Stimulated activated CD4-positive, alpha-beta T cell treated with anti-CD3 and anti-CD28 coated beads, TNF-alpha, amount 100 ng/mL, for 4 hours (primary cell): ENCODE measurements around the gene INPP5K.
"Not testable (repeated sequence)": the region's sequence is repeated elsewhere in the genome, so short reads cannot be mapped to it uniquely, and the experiment has no call there.

Source experiments
- DNase-seq, 3 experiments: peaks; one replicate each; pipeline ENCODE4 v3.0.0-alpha.2; 2020; ENCODE audit warnings: low read depth in 3 of 3

The INPP5K gene

DNA sequence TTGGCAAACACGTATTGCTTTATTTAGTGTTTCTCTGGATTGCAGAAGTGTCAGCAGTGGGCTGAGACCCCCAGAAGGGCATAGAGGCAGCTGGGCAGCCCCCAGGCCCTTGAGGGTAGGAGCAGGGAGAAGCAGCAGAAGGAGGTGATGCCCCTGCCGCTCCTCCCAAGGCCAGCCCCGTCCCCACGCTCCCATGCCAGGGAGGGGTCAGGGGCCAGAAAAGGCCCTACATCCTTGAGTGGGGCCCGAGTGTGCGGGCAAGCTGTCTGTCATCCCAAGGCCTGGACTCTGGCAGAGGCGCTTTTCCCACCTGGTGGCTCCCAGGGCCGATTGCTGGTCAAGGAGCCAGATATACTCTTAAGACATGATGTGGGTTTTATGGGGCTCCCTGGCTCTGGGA is 52.2 kb downstream of the INPP5K start:
- no peak for DNase-seq

DNA sequence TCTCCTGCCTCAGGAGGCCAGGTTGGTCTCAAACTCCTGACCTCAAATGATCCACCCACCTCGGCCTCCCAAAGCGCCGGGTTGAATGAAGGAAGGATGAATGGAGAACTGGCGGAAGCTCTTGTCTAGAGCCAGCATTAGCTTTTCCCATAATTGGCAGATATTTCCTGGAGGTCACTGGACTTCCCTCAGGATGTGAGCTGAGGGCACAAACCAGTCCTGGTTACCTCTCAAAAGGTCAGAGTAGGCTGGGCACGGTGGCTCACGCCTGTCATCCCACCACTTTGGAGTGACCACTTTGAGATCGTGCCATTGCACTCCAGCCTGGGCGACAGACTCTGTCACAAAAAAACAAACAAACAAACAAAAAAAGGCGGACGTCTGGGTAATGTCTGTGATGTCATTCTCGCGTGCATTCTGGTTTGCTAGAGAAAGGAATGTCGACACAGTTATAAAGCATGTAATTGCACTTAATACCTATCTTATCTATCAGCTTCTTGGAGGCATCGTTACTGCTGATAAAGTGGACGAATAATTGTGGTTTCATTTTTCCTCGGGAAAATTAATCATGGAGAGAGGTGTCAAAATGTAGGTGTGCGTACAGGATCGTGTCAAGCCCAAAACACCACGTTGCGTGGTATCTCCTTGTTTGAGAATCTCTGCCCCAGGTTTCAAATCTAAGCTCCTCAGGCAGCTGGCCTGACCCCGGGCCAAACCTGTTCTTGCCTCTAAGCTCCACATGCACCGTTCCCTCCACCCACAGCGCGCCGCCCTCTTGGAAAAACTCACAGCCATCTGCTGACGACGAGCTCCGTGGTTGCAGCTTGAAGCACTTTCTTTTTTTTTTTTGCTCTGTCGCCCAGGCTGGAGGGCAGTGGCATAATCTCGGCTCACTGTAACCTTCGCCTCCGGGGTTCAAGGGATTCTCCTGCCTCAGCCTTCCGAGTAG is 54.0 kb downstream of the INPP5K start:
- DNase-seq = no peak

DNA sequence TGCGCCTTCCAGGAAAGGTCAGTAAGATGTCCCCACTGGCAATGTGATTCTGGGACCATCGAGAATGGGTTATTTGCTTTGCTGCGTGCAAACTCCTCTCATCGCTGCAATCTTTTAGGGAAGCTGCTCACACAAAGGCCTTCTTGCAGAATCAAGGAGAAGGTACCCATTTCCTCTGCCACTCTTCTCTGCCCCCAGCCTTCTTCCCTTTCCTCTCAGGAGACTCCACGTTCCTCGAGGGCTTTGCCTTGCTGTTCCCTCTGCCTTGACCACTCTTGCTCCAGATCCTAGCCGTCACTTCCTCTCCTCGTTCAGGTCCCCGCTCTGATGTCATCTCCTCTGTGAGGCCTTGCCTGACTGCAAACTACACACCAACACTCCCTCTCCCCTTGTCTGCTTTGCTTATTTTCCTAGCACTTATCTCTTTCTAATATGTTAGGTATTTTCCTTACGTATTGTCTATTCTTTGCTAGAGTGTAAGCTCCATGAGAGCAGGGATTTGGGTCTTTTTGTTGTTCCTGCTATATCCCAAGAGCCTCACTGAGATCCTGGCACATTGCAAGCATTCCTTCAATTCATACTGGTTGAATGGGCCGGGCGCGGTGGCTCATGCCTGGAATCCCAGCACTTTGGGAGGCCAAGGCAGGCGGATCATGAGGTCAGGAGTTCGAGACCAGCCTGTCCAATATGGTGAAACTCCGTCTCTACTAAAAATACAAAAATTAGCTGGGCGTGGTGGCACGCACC is 55.0 kb downstream of the INPP5K start:
- DNase-seq = no peak

DNA sequence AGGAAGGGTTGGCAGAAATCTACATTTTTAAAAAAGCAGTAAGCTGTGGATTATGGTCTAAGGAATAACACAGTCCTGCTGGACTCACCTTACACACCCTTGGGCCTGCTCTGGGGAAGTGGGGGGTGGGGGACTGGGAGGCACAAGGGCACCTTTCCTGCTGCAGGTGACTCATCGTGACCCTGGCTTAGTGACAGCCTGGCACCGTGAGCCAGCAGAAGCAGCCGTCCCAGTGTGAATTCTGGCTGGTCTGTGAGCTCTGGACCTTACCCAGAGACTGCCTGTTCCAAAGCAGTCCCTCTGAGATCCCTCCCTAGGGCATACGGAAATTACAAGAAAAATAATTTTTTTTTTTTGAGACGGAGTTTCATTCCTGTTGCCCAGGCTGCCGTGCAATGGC is 56.2 kb downstream of the INPP5K start:
- DNase-seq = no peak

DNA sequence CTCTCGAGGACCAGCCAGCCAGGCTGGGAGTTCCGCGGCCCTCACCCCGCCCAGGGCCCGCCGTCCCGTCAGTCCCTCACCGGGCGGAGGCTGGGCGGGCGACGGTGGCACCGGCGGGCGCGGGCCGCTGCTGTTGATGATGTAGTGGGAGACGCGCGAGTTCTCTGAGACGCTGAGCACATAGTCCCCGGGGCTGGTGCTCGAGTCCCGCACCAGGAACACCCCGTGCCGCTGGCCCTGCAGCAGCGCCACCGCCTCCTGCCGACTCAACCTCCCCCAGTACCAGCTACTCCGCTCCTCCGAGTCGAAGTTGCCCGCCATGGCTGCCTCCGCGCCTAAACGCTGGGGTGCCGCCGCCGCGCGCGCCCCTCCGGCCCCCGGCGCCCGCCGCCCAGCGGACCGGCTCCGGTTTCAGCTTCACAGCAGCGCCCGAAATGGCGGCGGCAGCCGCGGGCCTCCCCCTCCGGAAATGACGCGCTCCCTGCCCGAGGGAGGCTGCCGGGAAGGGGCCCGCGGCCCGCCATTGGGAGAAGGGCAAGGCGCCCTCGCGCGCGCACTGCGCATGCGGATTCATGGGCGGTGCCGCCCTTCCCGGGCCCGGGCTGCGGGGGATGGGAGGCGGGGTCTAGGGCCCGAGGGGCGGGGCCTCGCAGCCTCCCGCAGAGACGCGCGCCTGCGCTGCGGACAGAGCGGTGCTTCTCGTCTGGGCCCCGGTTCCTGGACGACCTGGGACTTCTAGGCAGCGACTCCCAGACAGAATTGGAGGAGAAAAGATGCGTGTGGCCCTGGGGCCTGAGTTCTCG is 60.4 kb downstream of the INPP5K start, which contains the start of gene CRK:
Gene CRK (minus strand): TSS at position 436 of the 803 bp plus-strand sequence. CDS start 115 bp downstream, at position 321.
- DNase-seq = peak; percentile 97 to 98 (median 97)

DNA sequence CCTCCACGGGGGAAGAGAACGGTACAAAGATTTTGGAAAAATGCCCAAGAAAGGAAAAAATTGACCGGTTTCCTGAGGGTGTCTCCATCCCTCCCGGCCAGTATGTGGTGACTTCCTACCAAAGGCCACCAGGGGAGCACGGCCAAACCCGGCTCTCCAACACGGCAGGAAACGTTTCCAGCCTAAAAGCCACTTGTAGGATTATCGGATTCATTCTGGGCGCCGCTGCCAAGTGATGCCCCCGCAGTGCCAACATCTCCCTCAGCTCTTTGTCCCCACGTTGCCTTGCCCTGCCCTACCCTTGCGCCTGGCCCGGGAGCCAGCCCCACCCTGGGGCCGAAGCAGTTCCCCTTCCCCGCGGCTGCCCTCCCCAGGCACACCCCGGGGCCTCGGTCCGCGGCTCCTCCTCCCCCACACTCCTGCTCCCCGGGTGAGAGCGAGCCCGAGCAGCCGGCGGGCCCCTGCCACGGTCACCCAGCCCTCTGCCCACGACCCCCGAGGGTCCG is 61.1 kb downstream of the INPP5K start:
- DNase-seq = peak in 1 of 3 experiments; percentile 30

DNA sequence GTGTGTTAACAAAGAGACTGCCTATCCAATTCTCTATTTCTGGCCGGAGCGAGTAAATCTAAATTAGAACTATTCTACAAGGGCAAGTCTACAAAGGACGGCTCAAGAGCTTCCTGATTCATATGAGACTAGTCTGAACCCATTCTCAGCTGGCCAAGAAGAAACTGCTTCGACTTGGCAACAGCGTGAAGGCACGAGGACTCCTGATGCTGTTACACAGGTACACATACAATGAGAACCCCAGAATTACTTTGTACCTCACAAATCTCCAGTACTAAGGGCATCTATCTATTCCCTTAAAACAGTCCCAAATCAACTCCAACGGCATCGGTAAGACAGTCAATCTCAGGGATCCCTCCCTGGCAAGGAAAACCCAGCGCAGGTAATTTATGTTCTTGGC is 61.9 kb downstream of the INPP5K start:
- no peak for DNase-seq

DNA sequence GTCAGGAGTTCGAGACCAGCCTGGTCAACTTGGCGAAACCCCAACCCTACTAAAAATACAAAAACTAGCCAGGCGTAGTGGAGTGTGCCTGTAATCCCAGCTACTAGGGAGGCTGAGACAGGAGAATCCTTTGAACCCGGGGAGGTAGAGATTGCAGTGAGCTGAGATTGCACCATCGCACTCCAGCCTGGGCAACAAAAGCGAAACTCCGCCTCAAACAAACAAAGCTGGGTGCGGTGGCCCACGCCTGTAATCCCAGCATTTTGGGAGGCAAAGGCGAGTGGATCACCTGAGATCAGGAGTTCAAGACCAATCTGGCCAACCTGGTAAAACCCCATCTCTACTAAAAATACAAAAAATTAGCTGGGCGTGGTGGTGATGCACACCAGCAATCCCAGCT is 62.7 kb downstream of the INPP5K start:
- DNase-seq = not testable (repeated sequence)

DNA sequence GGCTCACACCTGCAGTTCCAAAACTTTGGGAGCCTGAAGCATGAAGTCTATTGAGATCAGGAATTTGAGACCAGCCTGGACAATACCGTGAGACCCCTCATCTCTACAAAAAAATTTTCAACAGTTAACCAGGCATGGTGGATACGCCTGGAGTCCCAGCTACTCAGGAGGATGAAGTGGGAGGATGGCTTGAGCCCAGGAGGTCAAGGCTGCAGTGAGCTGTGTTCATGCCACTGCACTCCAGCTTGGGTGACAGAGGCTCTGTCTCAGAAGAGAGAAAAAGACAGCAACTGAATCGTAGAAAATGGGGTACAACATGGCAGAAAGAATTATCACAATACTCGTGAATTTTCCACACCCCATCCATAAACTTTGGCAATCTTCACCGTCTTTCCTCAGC is 63.6 kb downstream of the INPP5K start:
- DNase-seq = no peak

DNA sequence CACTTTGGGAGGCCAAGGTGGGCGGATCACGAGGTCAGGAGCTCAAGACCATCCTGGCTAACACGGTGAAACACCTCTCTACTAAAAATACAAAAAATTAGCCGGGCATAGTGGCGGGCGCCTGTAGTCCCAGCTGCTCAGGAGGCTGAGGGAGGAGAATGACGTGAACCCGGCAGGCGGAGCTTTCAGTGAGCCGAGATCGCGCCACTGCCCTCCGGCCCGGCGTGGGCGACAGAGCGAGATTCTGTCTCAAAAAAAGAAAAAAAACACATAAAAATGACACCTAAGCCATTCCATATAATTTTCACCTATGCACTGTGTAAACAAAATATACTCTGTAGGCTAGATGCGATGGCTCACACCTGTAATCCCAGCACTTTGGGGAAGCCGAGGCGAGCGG is 66.2 kb downstream of the INPP5K start:
- not testable (repeated sequence) for DNase-seq

DNA sequence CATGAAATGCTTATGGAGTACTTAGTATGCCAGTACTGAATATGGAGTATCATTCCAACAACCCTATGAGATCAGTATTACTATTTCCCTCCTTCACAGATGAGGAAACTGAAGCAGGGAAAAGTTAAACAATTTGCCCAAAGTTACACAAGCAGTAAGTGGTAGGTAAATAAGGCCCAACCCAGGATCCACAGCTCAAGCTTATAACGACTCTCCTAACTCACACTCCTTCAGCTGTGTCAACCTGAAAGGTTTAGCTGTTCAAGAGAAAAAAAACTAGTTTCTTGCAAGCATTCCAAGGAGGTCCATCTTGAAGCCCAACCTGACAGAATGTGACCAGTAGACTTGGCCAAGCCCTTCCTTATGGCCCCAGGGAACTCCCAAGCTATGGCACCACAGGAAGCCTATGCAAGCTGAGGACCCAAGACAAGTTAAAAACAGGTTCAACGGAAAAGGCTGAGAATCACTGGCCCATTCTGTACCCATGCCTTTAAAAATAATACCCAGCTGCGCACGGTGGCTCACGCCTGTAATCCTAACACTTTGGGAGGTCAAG is 66.9 kb downstream of the INPP5K start:
- DNase-seq = no peak

DNA sequence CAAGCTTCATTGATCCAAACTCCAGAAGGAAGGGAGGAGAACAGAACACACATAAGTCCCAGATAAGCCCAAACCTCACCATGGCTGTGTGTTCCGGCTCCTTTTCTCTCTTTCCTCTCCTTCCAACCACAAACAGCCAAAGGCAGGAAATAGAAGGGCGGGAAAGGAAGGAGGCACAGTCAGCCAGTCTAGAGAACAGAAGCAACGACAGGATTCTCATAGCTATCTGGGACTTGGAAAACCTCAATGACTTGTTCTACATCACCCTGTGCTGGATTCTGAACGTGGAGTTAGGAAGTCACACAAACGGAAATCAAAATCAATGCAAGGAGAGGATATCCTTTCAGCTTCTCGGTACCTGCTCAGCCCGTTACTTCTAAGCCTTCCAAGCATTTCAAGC is 69.4 kb downstream of the INPP5K start:
- no peak for DNase-seq

DNA sequence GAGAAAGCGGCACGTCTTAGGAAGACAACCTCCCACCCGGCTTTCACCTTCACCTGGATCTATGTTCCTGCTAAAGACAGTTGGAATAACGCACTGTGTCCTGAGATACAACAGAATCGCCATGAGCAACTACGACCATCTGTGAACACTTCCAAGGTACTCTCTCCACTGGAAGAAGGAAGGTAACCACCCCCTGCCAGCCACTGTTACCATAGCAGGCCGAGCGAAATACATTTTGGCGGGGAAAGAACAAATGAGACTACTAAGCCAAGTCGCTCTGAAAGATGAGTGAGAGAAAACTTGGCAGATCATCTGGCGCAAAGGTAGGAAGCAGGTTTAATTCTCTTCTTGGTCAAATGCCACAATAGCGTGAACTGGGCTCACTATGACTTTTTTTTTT is 70.2 kb downstream of the INPP5K start:
- no peak for DNase-seq

DNA sequence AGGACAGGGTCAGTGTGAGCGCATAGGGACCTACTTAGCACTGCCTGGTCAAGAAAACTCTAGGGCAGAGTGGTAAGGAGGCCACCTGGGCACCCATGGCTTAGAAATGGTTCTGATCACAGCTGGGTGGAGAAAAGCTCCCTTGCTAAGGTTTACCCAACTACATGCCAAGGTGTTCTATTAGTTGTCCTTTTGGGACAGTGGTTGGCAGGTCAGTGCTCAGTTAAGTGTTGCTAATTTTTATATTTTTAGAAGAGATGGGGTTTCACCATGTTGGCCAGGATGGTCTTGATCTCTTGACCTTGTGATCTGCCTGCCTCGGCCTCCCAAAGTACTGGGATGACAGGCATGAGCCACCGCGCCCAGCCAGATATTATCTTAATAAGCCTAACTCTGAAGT is 70.7 kb downstream of the INPP5K start:
- not testable (repeated sequence) for DNase-seq
